ENCODE results near the gene KPNA2. TPM values are rescaled to one million over a fixed set of nuclear protein-coding genes. Genes with fewer than 3 reads are reported as not detected.
A peak's percentile ranks its signal among the peaks of the same experiment; 100 is the strongest.

Gene KPNA2
- total and polyA plus RNA-seq, 2 of the 13 experiments (the other 11 are each of a cell fraction or from before 2014, with no cell fraction given) = 111 to 305 TPM

DNA sequence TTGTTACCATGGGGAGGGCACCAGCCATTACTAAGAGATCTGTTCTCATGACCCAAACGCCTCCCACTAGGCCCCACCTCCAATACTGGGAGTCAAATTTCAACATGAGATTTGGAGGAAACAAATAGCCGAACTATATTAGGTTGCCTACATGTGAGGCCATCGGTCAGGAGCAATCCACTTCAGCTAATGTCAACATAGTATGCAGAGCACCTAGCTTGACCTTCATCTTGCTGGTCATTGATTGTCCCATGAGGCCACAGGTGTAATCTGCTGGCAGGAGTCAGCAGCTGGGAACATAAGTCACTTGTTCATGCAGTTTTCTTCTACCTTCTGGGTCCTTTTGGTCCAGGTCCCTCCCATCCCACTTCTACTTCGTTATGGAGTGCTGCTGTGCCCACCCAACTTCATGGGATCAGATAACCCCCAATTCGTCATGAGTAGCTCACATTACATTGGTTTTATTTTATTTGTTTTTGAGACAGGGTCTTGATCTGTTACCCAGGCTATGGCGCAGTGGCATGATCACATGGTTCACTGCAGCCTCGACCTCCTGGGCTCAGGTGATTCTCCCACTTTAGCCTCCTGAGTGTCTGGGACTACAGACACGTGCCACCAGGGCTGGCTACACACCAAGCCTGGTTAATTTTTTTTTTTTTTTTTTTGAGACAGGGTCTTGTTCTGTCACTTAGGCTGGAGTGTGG, 5.9 kb upstream of the KPNA2 start (continued):
- TF ChIP-seq, protein P1, sequence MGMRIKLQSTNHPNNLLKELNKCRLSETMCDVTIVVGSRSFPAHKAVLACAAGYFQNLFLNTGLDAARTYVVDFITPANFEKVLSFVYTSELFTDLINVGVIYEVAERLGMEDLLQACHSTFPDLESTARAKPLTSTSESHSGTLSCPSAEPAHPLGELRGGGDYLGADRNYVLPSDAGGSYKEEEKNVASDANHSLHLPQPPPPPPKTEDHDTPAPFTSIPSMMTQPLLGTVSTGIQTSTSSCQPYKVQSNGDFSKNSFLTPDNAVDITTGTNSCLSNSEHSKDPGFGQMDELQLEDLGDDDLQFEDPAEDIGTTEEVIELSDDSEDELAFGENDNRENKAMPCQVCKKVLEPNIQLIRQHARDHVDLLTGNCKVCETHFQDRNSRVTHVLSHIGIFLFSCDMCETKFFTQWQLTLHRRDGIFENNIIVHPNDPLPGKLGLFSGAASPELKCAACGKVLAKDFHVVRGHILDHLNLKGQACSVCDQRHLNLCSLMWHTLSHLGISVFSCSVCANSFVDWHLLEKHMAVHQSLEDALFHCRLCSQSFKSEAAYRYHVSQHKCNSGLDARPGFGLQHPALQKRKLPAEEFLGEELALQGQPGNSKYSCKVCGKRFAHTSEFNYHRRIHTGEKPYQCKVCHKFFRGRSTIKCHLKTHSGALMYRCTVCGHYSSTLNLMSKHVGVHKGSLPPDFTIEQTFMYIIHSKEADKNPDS (CRISPR knock-in tag; IDR thresholded peaks at IDR 0.05) = 0 out of 2 replicates have a peak, but pooled peaks have one; percentile 20
- TF ChIP-seq ZNF205 (CRISPR knock-in tag; IDR thresholded peaks at IDR 0.05) (peak; percentile 71; the same call in 1 of the 2 replicates), ZNF260 (CRISPR knock-in tag; IDR thresholded peaks at IDR 0.05; ENCODE audit: borderline replicate concordance, low read depth) (no peak), CC2D1A (CRISPR knock-in tag; IDR thresholded peaks at IDR 0.05) (no peak), ZNF180 (CRISPR knock-in tag; IDR thresholded peaks at IDR 0.05; ENCODE audit: borderline replicate concordance, low read depth) (no peak), RCOR2 (CRISPR knock-in tag; IDR thresholded peaks at IDR 0.05) (peak; percentile 77; the same call in 1 of the 2 replicates), ZNF75D (CRISPR knock-in tag; IDR thresholded peaks at IDR 0.05; ENCODE audit: borderline replicate concordance) (no peak), HDAC2 (CRISPR knock-in tag; IDR thresholded peaks at IDR 0.05) (peak; percentile 96), TOE1 (CRISPR knock-in tag; IDR thresholded peaks at IDR 0.05) (0 out of 2 replicates have a peak, but pooled peaks have one; percentile 35), ZNF644 (CRISPR knock-in tag; IDR thresholded peaks at IDR 0.05; ENCODE audit: low read depth) (peak; percentile 92), MED8 (CRISPR knock-in tag; IDR thresholded peaks at IDR 0.05; ENCODE audit: insufficient replicate concordance) (no peak), RFXANK (CRISPR knock-in tag; IDR thresholded peaks at IDR 0.05) (no peak), ZNF296 (CRISPR knock-in tag; conservative IDR thresholded peaks at IDR 0.05) (no peak), REL (CRISPR knock-in tag; conservative IDR thresholded peaks at IDR 0.05) (peak; percentile 71; the same call in 1 of the 2 replicates), SMYD3 (CRISPR knock-in tag; IDR thresholded peaks at IDR 0.05) (peak; percentile 51; the same call in 1 of the 2 replicates), AGO1 (IDR thresholded peaks at IDR 0.05; ENCODE audit: low read depth, low read length, poor library complexity, severe bottlenecking) (no peak), ZNF713 (CRISPR knock-in tag; IDR thresholded peaks at IDR 0.05) (0 out of 2 replicates have a peak, but pooled peaks have one; percentile 28), TCF7 (IDR thresholded peaks at IDR 0.05; ENCODE audit: low read depth) (peak; percentile 55; the same call in 1 of the 2 replicates), HNRNPUL1 (IDR thresholded peaks at IDR 0.05; ENCODE audit: low read depth, low read length) (no peak)
- TF ChIP-seq, protein P2, sequence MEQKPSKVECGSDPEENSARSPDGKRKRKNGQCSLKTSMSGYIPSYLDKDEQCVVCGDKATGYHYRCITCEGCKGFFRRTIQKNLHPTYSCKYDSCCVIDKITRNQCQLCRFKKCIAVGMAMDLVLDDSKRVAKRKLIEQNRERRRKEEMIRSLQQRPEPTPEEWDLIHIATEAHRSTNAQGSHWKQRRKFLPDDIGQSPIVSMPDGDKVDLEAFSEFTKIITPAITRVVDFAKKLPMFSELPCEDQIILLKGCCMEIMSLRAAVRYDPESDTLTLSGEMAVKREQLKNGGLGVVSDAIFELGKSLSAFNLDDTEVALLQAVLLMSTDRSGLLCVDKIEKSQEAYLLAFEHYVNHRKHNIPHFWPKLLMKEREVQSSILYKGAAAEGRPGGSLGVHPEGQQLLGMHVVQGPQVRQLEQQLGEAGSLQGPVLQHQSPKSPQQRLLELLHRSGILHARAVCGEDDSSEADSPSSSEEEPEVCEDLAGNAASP (CRISPR knock-in tag; IDR thresholded peaks at IDR 0.05; ENCODE audit: borderline replicate concordance) = peak; percentile 94
- TF ChIP-seq, protein P3, sequence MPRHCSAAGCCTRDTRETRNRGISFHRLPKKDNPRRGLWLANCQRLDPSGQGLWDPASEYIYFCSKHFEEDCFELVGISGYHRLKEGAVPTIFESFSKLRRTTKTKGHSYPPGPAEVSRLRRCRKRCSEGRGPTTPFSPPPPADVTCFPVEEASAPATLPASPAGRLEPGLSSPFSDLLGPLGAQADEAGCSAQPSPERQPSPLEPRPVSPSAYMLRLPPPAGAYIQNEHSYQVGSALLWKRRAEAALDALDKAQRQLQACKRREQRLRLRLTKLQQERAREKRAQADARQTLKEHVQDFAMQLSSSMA (CRISPR knock-in tag; IDR thresholded peaks at IDR 0.05) = no peak
- TF ChIP-seq, protein P4, sequence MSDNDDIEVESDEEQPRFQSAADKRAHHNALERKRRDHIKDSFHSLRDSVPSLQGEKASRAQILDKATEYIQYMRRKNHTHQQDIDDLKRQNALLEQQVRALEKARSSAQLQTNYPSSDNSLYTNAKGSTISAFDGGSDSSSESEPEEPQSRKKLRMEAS (IDR thresholded peaks at IDR 0.05) = peak; percentile 81
- TF ChIP-seq, protein P5, sequence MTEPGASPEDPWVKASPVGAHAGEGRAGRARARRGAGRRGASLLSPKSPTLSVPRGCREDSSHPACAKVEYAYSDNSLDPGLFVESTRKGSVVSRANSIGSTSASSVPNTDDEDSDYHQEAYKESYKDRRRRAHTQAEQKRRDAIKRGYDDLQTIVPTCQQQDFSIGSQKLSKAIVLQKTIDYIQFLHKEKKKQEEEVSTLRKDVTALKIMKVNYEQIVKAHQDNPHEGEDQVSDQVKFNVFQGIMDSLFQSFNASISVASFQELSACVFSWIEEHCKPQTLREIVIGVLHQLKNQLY (CRISPR knock-in tag; IDR thresholded peaks at IDR 0.05) = peak; percentile 61; the same call in 1 of the 2 replicates

All from HepG2 (cell line).